AG04450 (cell line): ENCODE data around the gene DDIT4L. TPM values are rescaled to one million over a fixed set of nuclear protein-coding genes. Genes with fewer than 3 reads are reported as not detected.

Experiments
- CTCF ChIA-PET: fragments of 300-600, 350-600 bp; formaldehyde crosslinking; extraction: SDS; loops from one replicate; lab custom pipeline; 2022; ENCODE audit warnings: antibody characterized with exemption, inconsistent platforms; lab: Charles Lee
- POLR2A ChIA-PET: fragments of 350-600 bp; formaldehyde crosslinking; extraction: SDS; loops from one replicate; lab custom pipeline; 2021; ENCODE audit warnings: antibody characterized with exemption, inconsistent platforms; lab: Yijun Ruan, JAX
- DNase-seq: peaks from one replicate; pipeline ENCODE4 v3.0.0-alpha.2; 2011; ENCODE audit warnings: low read depth, low spot score
- H3K27ac ChIP-seq: one replicate; pipeline ENCODE4 v1.5.1; 2012; ENCODE audit warnings: low read depth, low read length, control low read depth
- H3K27me3 ChIP-seq: one replicate; pipeline ENCODE4 v1.6.0; 2012; ENCODE audit warnings: low read length; ENCODE audit not compliant: control insufficient read depth, insufficient read depth
- H3K4me3 ChIP-seq: 2 replicates; pipeline ENCODE4 v1.5.1; 2011; ENCODE audit warnings: mild to moderate bottlenecking, low read depth, low read length, control low read depth
- H3K9me3 ChIP-seq: 2 replicates; pipeline ENCODE4 v1.5.1; 2012; ENCODE audit warnings: low read length; ENCODE audit not compliant: control insufficient read depth, insufficient read depth
- CTCF ChIP-seq: IDR thresholded peaks from 2 replicates; pipeline ENCODE4 v1.5.1; 2011; ENCODE audit warnings: low read depth, low read length, control low read depth, inconsistent platforms
- polyA plus RNA-seq: library from polyadenylated mRNA; depleted of rRNA; stranded (reverse); fragments of >200 nt; gene quantifications from 2 replicates; pipeline ENCODE4 v1.2.3, GENCODE V29; 2011

DDIT4L gene
- polyA plus RNA-seq, 1 experiment: 2.0 TPM

- ChIA-PET POLR2A (no interaction called here), CTCF (interaction anchor here (0.5 to 1.3 kb wide), 3 partner anchors 62 to 75 kb away, joined by 3 to 4 read pairs (median 3); no protein-coding TSS in a partner anchor)
- DNase-seq: no peak
- H3K9me3 ChIP-seq: no peaks in the 10 kb centered on the region
- no peak overlapping the region for H3K4me3 ChIP-seq
- no peak for TF ChIP-seq CTCF
- H3K27me3 ChIP-seq: no peaks in the 10 kb centered on the region
- H3K27ac ChIP-seq: no peak overlapping the region
These were observed 21.7 kb downstream of the DDIT4L start for GRCh38 chr4:100168521-100168920.

DNA sequence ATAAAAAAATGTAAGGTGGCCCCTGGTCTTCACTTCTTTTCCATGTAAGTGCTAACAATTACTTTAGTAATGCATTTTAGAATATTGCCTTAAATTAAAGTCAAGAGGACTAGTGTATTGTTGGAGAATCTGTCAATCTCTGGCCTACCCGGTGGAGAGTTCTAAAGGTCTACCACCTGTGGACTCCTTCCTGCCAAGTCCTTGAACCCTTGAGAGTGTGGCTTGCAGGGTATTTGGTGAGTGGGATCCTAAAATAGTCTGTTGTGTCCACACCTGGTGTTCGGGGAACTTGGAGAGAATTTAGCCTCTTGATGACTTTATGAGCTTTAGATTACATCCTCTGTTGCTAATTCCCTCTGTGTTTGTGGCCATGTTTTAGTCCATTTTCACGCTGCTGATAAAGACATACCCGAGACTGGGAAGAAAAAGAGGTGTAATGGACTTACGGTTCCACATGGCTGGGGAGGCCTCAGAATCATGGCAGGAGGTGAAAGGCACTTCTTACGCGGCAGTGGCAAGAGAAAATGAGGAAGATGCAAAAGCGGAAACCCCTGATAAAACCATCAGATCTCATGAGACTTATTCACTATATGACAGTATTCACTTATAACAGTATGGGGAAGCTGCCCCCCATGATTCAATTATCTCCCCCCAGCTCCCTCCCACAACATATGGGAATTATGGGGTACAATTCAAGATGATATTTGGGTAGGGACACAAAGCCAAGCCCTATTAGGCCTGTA is 23.8 kb downstream of the DDIT4L start:
- H3K27ac ChIP-seq: no peak overlapping the region
- no peaks in the 10 kb centered on the region for H3K27me3 ChIP-seq
- TF ChIP-seq CTCF: no peak
- ChIA-PET CTCF (interaction anchor here (0.9 kb wide), 1 partner anchor 10 kb away, joined by 3 read pairs; no protein-coding TSS in a partner anchor), POLR2A (no interaction called here)
- no peak for DNase-seq
- H3K4me3 ChIP-seq: no peak overlapping the region
- H3K9me3 ChIP-seq: no peaks in the 10 kb centered on the region

- ChIA-PET POLR2A (no interaction called here), CTCF (no interaction called here)
- no peak for TF ChIP-seq CTCF
- Histone ChIP-seq H3K4me3 (no peak overlapping the region), H3K9me3 (no peaks in the 10 kb centered on the region), H3K27ac (no peak overlapping the region), H3K27me3 (no peaks in the 10 kb centered on the region)
- DNase-seq: no peak
These were observed 24.5 kb downstream of the DDIT4L start for GRCh38 chr4:100165809-100166208.

GRCh38 chr4:100164808-100165760 is 25.2 kb downstream of the DDIT4L start:
- POLR2A ChIA-PET: no interaction called here
- CTCF ChIA-PET: interaction anchor here (0.9 to 1.2 kb wide), 2 partner anchors 167 kb away, joined by 3 read pairs; no protein-coding TSS in a partner anchor
- Histone ChIP-seq H3K4me3 (no peak overlapping the region), H3K9me3 (no peaks in the 10 kb centered on the region), H3K27me3 (peaks cover 1% of the 10 kb centered on the region), H3K27ac (no peak overlapping the region)
- no peak for TF ChIP-seq CTCF
- no peak for DNase-seq
